GM12878 (cell line): ENCODE results near the gene MYO1H. TPM values are rescaled to one million over a fixed set of nuclear protein-coding genes. Genes with fewer than 3 reads are reported as not detected.

Experiments
- ATAC-seq: fragments of 200-7000 bp; cut with Tn5 transposase; 3 replicates; pipeline ENCODE4 v1.9.1; 2020; ENCODE audit warnings: mild to moderate bottlenecking, moderate library complexity
- BruUV-seq: library from RNA; stranded (reverse); fragments of 400-500 nt; replicated peaks from 2 replicates; lab custom pipeline; 2021; lab: Mats Ljungman, UMichigan
- CTCF ChIA-PET: fragments of 300-600 bp; sonication (Branson Sonifier 250); formaldehyde crosslinking; extraction: SDS; loops from one replicate; lab custom pipeline; 2021; ENCODE audit warnings: inconsistent platforms; lab: Yijun Ruan, JAX
- POLR2A ChIA-PET: fragments of 350-600 bp; formaldehyde crosslinking; extraction: SDS; loops from one replicate; lab custom pipeline; 2021; ENCODE audit warnings: inconsistent platforms; lab: Charles Lee
- RAD21 ChIA-PET: fragments of 300-600 bp; sonication (Branson Sonifier 250); formaldehyde crosslinking; loops from one replicate; lab custom pipeline; 2023; ENCODE audit warnings: antibody characterized with exemption; ENCODE audit not compliant: unreplicated experiment; lab: Charles Lee
- SMC1A ChIA-PET: fragments of 300-600 bp; sonication (Branson Sonifier 250); formaldehyde crosslinking; loops from one replicate; lab custom pipeline; 2023; ENCODE audit not compliant: unreplicated experiment, uncharacterized antibody; lab: Charles Lee
- DNase-seq: peaks from one replicate; pipeline ENCODE4 v3.0.0-alpha.2; 2011; ENCODE audit warnings: low read depth, low spot score
- FAIRE-seq: peaks from 3 replicates; lab custom pipeline; 2011; peaks lifted over from hg19 to GRCh38; lab: Jason Lieb, UNC
- H2AFZ ChIP-seq: 2 replicates; pipeline ENCODE4 v1.6.0; 2011; ENCODE audit warnings: low read depth, low read length, control low read depth; ENCODE audit not compliant: control insufficient read depth
- H3K27ac ChIP-seq: 2 replicates; pipeline ENCODE4 v1.5.1; 2011; ENCODE audit warnings: control low read depth; ENCODE audit not compliant: control insufficient read depth, insufficient read depth
- H3K27me3 ChIP-seq, 2 experiments: replicated peaks in 1 of 2; 2 replicates each; pipeline versions ENCODE4 v1.6.0 to v1.6.1; 2011; ENCODE audit warnings: low read length in 1 of 2; ENCODE audit not compliant: control insufficient read depth in 2 of 2, insufficient read depth in 2 of 2
- H3K36me3 ChIP-seq, 2 experiments: 2 replicates each; pipeline ENCODE4 v1.5.1; 2011; ENCODE audit warnings: low read length in 1 of 2; ENCODE audit not compliant: control insufficient read depth in 2 of 2, insufficient read depth in 2 of 2
- H3K4me1 ChIP-seq: 2 replicates; pipeline ENCODE4 v1.6.1; 2011; ENCODE audit warnings: mild to moderate bottlenecking, low read length, moderate library complexity, mixed read lengths; ENCODE audit not compliant: control insufficient read depth, insufficient read depth
- H3K4me2 ChIP-seq: 2 replicates; pipeline ENCODE4 v1.6.0; 2011; ENCODE audit warnings: control low read depth; ENCODE audit not compliant: control insufficient read depth, insufficient read depth
- H3K4me3 ChIP-seq: fragments of 200-600 bp; sonication (generic); 2 replicates; pipeline ENCODE4 v1.5.1; 2016
- H3K79me2 ChIP-seq: 2 replicates; pipeline ENCODE4 v1.6.0; 2011; ENCODE audit warnings: low read length; ENCODE audit not compliant: control insufficient read depth, insufficient read depth
- H3K9ac ChIP-seq: 2 replicates; pipeline ENCODE4 v1.8.0; 2011; ENCODE audit warnings: low read length, control low read depth, mixed read lengths; ENCODE audit not compliant: control insufficient read depth, insufficient read depth
- H3K9me3 ChIP-seq: replicated peaks from 3 replicates; pipeline ENCODE4 v1.5.1; 2011; ENCODE audit warnings: mild to moderate bottlenecking, low read length; ENCODE audit not compliant: control insufficient read depth, insufficient read depth
- H4K20me1 ChIP-seq: 2 replicates; pipeline ENCODE4 v1.6.0; 2011; ENCODE audit not compliant: control insufficient read depth, insufficient read depth
- EP300 ChIP-seq, 2 experiments: fragments of 150-350 bp in 1 of 2; IDR thresholded peaks; 2 replicates each; pipeline ENCODE4 v1.6.1; 2011 to 2012; ENCODE audit warnings: low read depth in 2 of 2, low read length in 2 of 2, borderline replicate concordance in 1 of 2, improper control_type of control experiment in 1 of 2, inconsistent platforms in 1 of 2; ENCODE audit not compliant: control insufficient read depth in 1 of 2
- GABPA ChIP-seq: IDR thresholded peaks from 2 replicates; pipeline ENCODE4 v1.6.1; 2014; ENCODE audit warnings: antibody characterized with exemption, low read depth, mild to moderate bottlenecking, inconsistent platforms
- HDGF ChIP-seq: fragments of 450-650 bp; IDR thresholded peaks from 2 replicates; pipeline ENCODE4 v1.6.1; 2016; ENCODE audit warnings: antibody characterized with exemption
- MAX ChIP-seq: IDR thresholded peaks from 2 replicates; pipeline ENCODE4 v1.6.1; 2012; ENCODE audit warnings: low read depth, low read length, improper control_type of control experiment
- NKRF ChIP-seq: fragments of 450-650 bp; conservative IDR thresholded peaks from 2 replicates; pipeline ENCODE4 v1.6.1; 2017; ENCODE audit warnings: mild to moderate bottlenecking, moderate library complexity
- PAX8 ChIP-seq: fragments of 450-650 bp; IDR thresholded peaks from 2 replicates; pipeline ENCODE4 v1.6.1; 2017; ENCODE audit warnings: mild to moderate bottlenecking, moderate library complexity
- PBX3 ChIP-seq: IDR thresholded peaks from 2 replicates; pipeline ENCODE4 v1.6.1; 2011; ENCODE audit warnings: mild to moderate bottlenecking, low read depth, low read length, moderate library complexity; ENCODE audit not compliant: insufficient replicate concordance
- SKIL ChIP-seq: fragments of 450-650 bp; IDR thresholded peaks from 2 replicates; pipeline ENCODE4 v1.6.1; 2017; ENCODE audit warnings: mild to moderate bottlenecking, low read depth, inconsistent platforms; ENCODE audit not compliant: poor library complexity, severe bottlenecking
- SMARCA5 ChIP-seq: fragments of 450-650 bp; IDR thresholded peaks from 2 replicates; pipeline ENCODE4 v1.6.1; 2017; ENCODE audit warnings: mild to moderate bottlenecking
- TCF7 ChIP-seq: IDR thresholded peaks from 2 replicates; pipeline ENCODE4 v1.6.1; 2014; ENCODE audit warnings: antibody characterized with exemption, borderline replicate concordance
- YBX1 ChIP-seq: fragments of 450-650 bp; IDR thresholded peaks from 2 replicates; pipeline ENCODE4 v1.6.1; 2016; ENCODE audit warnings: antibody characterized with exemption
- ZBED1 ChIP-seq: IDR thresholded peaks from 2 replicates; pipeline ENCODE4 v1.6.1; 2016; ENCODE audit warnings: borderline replicate concordance
- WGBS: methylation state at CpG from one replicate; pipeline ENCODE4 v1.1.6; 2016; ENCODE audit warnings: low lambda C conversion rate; ENCODE audit not compliant: insufficient replicate concordance, insufficient coverage; ENCODE audit errors: missing lambda C conversion rate; 5-methylcytosine and 5-hydroxymethylcytosine counted together
- in situ Hi-C: fragments of 300-500 bp; cut with MboI; formaldehyde crosslinking; loops from 9 replicates; pipeline ENCODE4 v1.14.3; 2018; ENCODE audit warnings: mixed read lengths
- intact Hi-C: fragments of 100-400 bp; cut with micrococcal nuclease; formaldehyde crosslinking; loops from one replicate; pipeline ENCODE4 v1.14.2; 2022; ENCODE audit not compliant: unreplicated experiment
- polyA plus RNA-seq, 11 experiments: library from polyadenylated mRNA; depleted of rRNA in 4 of 11; unstranded in 6 of 11; stranded (reverse) in 5 of 11; fragments of >200 nt; fragmentation: Nextera tagmentation in 4 of 11; fragmentation: Illumina TruSeq in 1 of 11; extraction: Ambion mirVana in 4 of 11; extraction: Trizol in 1 of 11; gene quantifications; 1 replicate in 1 of 11; 2 replicates in 10 of 11; pipeline versions ENCODE4 v1.2.1 to v1.2.3, GENCODE V29; 2011 to 2016; ENCODE audit warnings: inconsistent platforms in 2 of 11, missing spikeins in 2 of 11, low read depth in 1 of 11
- total RNA-seq, 4 experiments: library from RNA; depleted of rRNA in 3 of 4; stranded (reverse); fragments of >200 nt in 3 of 4; fragmentation: Illumina TruSeq in 1 of 4; extraction: Trizol in 1 of 4; gene quantifications; 2 replicates each; pipeline versions ENCODE4 v1.2.1 to v1.2.3, GENCODE V29; 2013 to 2021
- TF ChIP-seq, protein P1 (sequence below): fragments of 450-650 bp; IDR thresholded peaks from 2 replicates; pipeline ENCODE4 v1.6.1; 2017; ENCODE audit warnings: antibody characterized with exemption, mild to moderate bottlenecking, moderate library complexity
- TF ChIP-seq, protein P2 (sequence below): IDR thresholded peaks from 2 replicates; pipeline ENCODE4 v1.6.1; 2011; ENCODE audit warnings: borderline replicate concordance, low read depth, mild to moderate bottlenecking, moderate library complexity, low read length; ENCODE audit not compliant: insufficient read depth, poor library complexity, severe bottlenecking

Gene MYO1H
- total and polyA plus RNA-seq, 10 of the 15 experiments (the other 5 are each of a cell fraction or from before 2014, with no cell fraction given): 0.05 TPM; not detected in 9

- Histone ChIP-seq H2AFZ (no peak overlapping the region), H3K9me3 (no peaks in the 10 kb centered on the region), H3K27me3 (no peaks in the 10 kb centered on the region), H3K4me1 (no peaks in the 10 kb centered on the region), H3K4me3 (no peak overlapping the region), H3K79me2 (no peaks in the 10 kb centered on the region), H3K36me3 (peaks cover 2 to 11% of the 10 kb centered on the region in 2 experiments; a peak in 3 of 4 replicates), H3K27ac (no peak overlapping the region), H3K9ac (no peak overlapping the region), H4K20me1 (no peaks in the 10 kb centered on the region), H3K4me2 (no peak overlapping the region)
- no peak for FAIRE-seq
- DNase-seq: no peak
- TF ChIP-seq PBX3: no peak
- TF ChIP-seq SKIL: no peak
- TF ChIP-seq, protein P1, sequence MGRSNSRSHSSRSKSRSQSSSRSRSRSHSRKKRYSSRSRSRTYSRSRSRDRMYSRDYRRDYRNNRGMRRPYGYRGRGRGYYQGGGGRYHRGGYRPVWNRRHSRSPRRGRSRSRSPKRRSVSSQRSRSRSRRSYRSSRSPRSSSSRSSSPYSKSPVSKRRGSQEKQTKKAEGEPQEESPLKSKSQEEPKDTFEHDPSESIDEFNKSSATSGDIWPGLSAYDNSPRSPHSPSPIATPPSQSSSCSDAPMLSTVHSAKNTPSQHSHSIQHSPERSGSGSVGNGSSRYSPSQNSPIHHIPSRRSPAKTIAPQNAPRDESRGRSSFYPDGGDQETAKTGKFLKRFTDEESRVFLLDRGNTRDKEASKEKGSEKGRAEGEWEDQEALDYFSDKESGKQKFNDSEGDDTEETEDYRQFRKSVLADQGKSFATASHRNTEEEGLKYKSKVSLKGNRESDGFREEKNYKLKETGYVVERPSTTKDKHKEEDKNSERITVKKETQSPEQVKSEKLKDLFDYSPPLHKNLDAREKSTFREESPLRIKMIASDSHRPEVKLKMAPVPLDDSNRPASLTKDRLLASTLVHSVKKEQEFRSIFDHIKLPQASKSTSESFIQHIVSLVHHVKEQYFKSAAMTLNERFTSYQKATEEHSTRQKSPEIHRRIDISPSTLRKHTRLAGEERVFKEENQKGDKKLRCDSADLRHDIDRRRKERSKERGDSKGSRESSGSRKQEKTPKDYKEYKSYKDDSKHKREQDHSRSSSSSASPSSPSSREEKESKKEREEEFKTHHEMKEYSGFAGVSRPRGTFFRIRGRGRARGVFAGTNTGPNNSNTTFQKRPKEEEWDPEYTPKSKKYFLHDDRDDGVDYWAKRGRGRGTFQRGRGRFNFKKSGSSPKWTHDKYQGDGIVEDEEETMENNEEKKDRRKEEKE: no peak
- TF ChIP-seq SMARCA5: no peak
- no peak for TF ChIP-seq MAX
- TF ChIP-seq NKRF: no peak
- no peak for TF ChIP-seq PAX8
- TF ChIP-seq HDGF: no peak
- no peak for TF ChIP-seq YBX1
- TF ChIP-seq, protein P2, sequence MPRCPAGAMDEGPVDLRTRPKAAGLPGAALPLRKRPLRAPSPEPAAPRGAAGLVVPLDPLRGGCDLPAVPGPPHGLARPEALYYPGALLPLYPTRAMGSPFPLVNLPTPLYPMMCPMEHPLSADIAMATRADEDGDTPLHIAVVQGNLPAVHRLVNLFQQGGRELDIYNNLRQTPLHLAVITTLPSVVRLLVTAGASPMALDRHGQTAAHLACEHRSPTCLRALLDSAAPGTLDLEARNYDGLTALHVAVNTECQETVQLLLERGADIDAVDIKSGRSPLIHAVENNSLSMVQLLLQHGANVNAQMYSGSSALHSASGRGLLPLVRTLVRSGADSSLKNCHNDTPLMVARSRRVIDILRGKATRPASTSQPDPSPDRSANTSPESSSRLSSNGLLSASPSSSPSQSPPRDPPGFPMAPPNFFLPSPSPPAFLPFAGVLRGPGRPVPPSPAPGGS: no peak
- TF ChIP-seq TCF7: no peak
- TF ChIP-seq GABPA: no peak
- no peak for TF ChIP-seq ZBED1
- no peak for TF ChIP-seq EP300 (IDR thresholded peaks at IDR 0.05; ENCODE audit: borderline replicate concordance in 1 of 2, control insufficient read depth in 1 of 2, low read depth in 2 of 2, low read length in 2 of 2)
- ChIA-PET POLR2A (interaction anchor here (1.1 kb wide), 1 partner anchor 9 kb away, joined by 5 read pairs; no protein-coding TSS in a partner anchor), SMC1A (no interaction called here), RAD21 (no interaction called here), CTCF (interaction anchor here (0.9 kb wide), 1 partner anchor 314 kb away, joined by 4 read pairs; no protein-coding TSS in a partner anchor)
- BruUV-seq: no TSS peak
- 86% methylated on average over 5 of the region's 5 CpGs for WGBS
- no peak for ATAC-seq
- intact Hi-C loops (no loop called here), in situ Hi-C loops (no loop called here)
These were observed 144.7 kb downstream of the MYO1H start for GRCh38 chr12:109492371-109492770.
